Muscle layer of duodenum (tissue), 2 donors: ENCODE results near the gene ACVR1B.

Experiments used
- H3K27ac ChIP-seq: one replicate; pipeline ENCODE4 v1.7.0; 2013; ENCODE audit warnings: mild to moderate bottlenecking, low read length
- H3K27me3 ChIP-seq: one replicate; pipeline ENCODE4 v1.7.0; 2013; ENCODE audit warnings: low read depth, mild to moderate bottlenecking, control low read depth, low read length
- H3K36me3 ChIP-seq, 2 donors: one replicate each; pipeline ENCODE4 v1.7.0; 2013; ENCODE audit warnings: low read length in 2 of 2, control low read depth in 1 of 2, mild to moderate bottlenecking in 1 of 2; ENCODE audit not compliant: insufficient read depth in 2 of 2, control insufficient read depth in 1 of 2
- H3K4me1 ChIP-seq, 2 donors: one replicate each; pipeline ENCODE4 v1.7.0; 2013; ENCODE audit warnings: low read length in 2 of 2, mild to moderate bottlenecking in 2 of 2, control low read depth in 1 of 2, moderate library complexity in 1 of 2; ENCODE audit not compliant: insufficient read depth in 2 of 2, control insufficient read depth in 1 of 2
- H3K4me3 ChIP-seq, 2 donors: one replicate each; pipeline ENCODE4 v1.7.0; 2013; ENCODE audit warnings: low read length in 2 of 2, low read depth in 1 of 2, mild to moderate bottlenecking in 1 of 2
- H3K9me3 ChIP-seq, 2 donors: one replicate each; pipeline ENCODE4 v1.7.0; 2013; ENCODE audit warnings: low read length in 2 of 2, control low read depth in 1 of 2, mild to moderate bottlenecking in 1 of 2; ENCODE audit not compliant: control insufficient read depth in 1 of 2
- donor health status: healthy.

Gene ACVR1B

DNA sequence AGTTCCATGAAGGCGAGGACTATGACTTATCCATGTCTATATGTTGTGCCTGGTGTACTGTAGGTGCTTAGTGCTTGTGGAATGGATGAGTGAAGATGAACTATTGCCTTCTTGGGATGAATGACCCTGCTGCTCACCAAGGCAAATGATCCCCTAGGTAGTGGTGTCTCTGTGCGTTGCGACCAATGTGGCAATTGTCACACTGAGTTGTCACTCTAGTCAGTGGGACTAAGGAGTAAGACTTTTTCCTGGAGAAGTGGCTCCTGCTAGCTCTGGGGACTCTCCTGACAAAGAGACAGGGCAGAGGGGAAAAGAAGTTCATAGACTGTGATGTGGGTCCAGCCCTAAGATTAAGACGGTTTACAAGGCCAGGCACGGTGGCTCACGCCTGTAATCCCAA lies 3.4 kb upstream of the ACVR1B start:
- H3K4me3 ChIP-seq = no peak overlapping the region

DNA sequence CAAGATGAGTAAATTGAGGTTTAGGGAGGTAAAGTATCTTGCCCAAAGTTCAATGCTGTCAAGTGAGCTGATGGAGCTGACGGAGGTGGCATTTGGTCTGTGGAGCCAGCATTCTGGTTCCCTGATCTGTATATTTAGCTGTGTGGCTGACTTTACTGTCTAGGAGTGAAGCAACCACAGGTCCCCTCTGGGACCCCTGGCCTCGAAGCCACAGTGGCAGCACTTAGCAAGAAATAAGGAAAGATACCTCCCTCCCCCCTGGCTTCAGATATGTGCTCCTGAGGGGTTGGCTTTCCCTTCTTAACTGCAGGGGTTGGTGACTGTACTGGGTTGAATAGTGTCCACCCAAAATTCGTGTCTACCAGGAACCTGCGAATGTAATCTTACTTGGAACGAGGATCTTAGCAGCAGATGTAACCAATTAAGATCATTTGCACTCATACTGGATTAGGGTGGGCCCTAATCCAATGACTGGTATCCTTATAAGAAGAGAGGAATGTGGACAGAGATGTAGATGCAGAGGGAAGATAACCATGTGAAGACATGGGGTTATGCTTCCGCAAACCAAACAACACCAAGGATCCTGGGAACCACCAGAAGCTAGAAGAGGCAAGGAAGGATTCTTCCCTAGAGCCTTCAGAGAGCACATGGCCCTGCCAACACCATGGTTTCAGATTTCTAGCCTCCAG lies 2.0 kb upstream of the ACVR1B start:
- H3K27ac ChIP-seq = no peak overlapping the region
- no peak overlapping the region for H3K4me3 ChIP-seq
- H3K36me3 ChIP-seq = no peaks in the 10 kb centered on the region
- H3K4me1 ChIP-seq = peaks cover 3 to 19% of the 10 kb centered on the region in 2 donors
- no peaks in the 10 kb centered on the region for H3K27me3 ChIP-seq
- peaks cover under 1 to 4% of the 10 kb centered on the region in 2 donors for H3K9me3 ChIP-seq

More for the DNA sequence above, 3.4 kb upstream of the ACVR1B start:
- Histone ChIP-seq H3K4me1 (peaks cover 0 to 6% of the 10 kb centered on the region in 2 donors), H3K36me3 (no peaks in the 10 kb centered on the region), H3K27ac (no peak overlapping the region), H3K27me3 (no peaks in the 10 kb centered on the region), H3K9me3 (peaks cover 8 to 12% of the 10 kb centered on the region in 2 donors)

DNA sequence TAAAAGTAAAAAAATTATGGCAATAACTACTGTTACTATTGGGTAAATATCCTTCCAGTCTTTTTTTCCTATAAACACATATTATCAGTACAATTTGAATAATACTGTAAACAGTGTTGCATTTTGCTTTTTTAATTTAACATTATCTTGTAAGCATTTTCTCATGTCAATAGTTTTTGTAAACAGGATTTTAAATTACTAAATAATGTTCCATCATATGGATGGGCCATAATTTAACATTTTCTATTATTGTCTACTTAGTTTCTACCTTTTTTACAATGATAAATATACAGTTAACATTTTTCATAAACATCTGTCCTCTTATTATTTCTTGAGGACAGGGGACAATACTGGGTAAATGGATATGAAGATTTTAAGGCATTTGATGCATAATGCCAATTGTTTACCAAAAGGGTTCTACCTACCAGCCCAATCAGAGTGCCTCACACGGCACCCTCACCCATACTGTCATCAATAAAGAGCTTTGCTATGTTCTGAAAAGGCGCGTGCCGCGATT lies 759 bp upstream of the ACVR1B start:
- Histone ChIP-seq H3K4me3 (peak overlapping the region; percentile 67 to 71), H3K4me1 (peaks cover 14 to 31% of the 10 kb centered on the region in 2 donors), H3K36me3 (no peaks in the 10 kb centered on the region), H3K9me3 (no peaks in the 10 kb centered on the region), H3K27me3 (no peaks in the 10 kb centered on the region), H3K27ac (no peak overlapping the region)

DNA sequence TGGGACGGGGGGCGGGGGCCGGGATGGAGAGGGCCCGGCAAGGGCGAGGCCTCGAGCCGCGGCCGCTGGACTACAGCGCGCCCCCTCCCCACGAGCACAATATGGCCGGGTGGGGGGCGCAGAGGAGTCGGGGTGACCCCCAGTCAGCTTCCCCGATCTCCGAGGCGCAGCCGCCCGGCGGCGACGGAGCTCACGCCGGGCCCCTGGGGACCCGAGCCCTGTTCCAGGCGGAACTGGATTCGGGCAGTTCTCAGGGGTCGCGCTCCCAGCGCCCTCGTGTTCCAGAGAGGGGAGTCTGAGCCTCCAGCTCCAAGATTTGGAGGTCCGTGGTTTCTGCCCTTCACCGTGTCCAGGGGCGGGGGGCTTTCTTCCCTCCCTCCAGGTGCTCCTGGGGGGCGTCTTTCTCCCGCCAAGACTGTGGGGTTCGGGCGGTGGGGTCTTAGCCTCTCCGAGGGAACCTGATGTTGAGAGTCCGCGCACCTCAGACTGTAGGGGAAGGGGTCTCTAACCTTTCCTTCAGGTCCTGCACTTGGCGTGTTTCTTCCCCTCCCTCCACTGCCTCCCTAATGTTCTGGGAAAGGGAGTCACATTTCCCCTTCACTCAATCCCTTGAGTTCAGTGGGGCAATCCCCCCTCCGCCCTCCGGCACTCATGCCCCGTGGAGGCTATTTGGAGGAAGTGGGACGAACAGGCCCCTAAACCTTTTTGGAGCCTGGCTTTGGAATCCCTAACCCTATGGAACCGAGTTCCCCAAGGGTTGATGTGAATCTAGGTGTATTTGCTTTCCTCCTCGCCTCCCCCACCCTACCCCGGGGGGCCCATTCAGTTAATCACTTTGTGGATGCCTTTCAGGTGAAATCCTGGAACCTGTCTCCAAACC lies 584 bp downstream of the ACVR1B start:
- H3K27ac ChIP-seq = peak overlapping the region; percentile 88
- peak overlapping the region; percentile 79 to 88 for H3K4me3 ChIP-seq
- H3K27me3 ChIP-seq = no peaks in the 10 kb centered on the region
- H3K9me3 ChIP-seq = no peaks in the 10 kb centered on the region
- H3K4me1 ChIP-seq = peaks cover 14 to 37% of the 10 kb centered on the region in 2 donors
- H3K36me3 ChIP-seq = no peaks in the 10 kb centered on the region

DNA sequence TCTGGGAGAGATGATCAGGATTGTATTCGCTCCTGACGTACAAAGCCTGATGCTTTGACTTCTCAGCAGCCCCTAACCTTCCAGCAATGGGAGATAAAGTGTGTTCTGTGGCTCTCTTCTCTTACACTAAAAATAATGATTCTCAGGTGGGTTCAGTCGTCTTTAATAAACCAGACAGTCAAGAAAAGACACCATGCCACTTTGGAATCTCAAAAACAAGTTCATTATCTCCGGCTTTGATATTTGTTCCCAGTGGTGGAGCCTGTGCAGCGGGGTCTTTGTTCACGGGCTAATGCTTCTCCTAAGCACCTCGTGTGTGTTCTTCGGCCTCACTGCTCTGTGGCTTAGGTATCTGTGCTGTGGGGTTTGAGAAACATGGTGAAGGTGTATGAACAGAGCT lies 1.6 kb downstream of the ACVR1B start:
- no peaks in the 10 kb centered on the region for H3K27me3 ChIP-seq
- H3K36me3 ChIP-seq = no peaks in the 10 kb centered on the region
- peak overlapping the region; percentile 51 for H3K4me3 ChIP-seq
- H3K9me3 ChIP-seq = no peaks in the 10 kb centered on the region
- H3K27ac ChIP-seq = peak overlapping the region; percentile 88
- H3K4me1 ChIP-seq = peaks cover 14 to 44% of the 10 kb centered on the region in 2 donors

DNA sequence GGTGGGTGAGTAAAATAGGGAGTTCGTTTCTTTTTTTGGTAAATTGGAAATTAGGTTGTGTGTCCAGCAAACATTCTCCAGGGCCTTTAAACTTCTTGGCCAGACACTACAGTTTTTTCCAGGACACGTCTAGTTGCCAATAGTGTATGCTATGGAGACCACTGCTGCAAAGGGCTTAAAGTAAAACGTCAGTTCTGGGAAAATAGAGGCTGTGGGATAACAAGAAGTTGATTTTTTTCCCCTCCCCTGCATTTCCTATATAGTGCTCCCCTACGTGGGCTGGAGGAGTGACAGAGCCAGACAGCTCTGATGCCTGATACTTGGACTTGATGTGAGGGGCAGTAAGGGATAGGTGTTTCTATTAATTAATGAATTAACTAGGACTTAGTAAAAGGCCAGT lies 2.4 kb downstream of the ACVR1B start:
- Histone ChIP-seq H3K4me3 (peak overlapping the region; percentile 51), H3K27me3 (no peaks in the 10 kb centered on the region), H3K27ac (peak overlapping the region; percentile 88), H3K9me3 (no peaks in the 10 kb centered on the region), H3K36me3 (no peaks in the 10 kb centered on the region), H3K4me1 (peaks cover 16 to 46% of the 10 kb centered on the region in 2 donors)

DNA sequence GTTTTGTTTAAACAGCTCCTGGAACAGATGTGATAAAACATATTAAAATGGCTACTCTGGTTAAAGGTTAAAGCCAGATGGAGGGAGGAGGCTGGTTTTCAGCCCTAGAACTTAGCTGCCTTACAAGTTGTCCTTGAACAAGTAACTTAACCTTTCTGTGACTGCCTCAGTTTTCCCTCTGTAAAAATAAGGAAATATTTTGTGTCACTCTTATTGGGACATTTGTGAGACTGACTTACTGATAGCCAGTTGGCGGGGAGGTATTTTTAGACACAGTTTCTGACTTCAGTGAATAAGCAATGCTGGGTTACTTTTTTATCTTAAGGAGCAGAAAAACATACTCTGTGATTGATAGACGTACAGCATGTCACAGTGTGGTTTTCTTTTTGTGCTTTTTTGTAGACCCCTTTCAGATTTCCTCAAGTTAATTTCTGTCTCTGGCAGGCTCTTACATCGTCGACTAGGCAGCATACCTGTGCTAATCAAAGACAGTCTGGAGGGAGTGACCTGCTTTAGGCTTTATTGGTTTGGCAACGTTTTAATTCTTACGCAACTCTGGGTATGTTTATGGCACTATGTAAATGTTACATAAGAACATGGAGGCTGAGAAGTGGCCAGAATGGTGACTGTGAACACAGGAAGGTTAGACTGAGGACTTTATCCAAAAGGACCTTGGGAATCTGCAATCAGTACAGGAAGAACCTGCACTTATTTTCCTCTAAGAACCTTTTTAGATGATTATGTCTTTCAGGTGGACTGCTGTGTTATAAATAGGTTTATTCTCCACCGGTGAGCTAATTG lies 3.3 kb downstream of the ACVR1B start:
- peak overlapping the region; percentile 88 for H3K27ac ChIP-seq
- H3K4me1 ChIP-seq = peaks cover 25 to 46% of the 10 kb centered on the region in 2 donors
- H3K4me3 ChIP-seq = peak overlapping the region in 1 of 2 donors; percentile 51
- no peaks in the 10 kb centered on the region for H3K9me3 ChIP-seq
- H3K27me3 ChIP-seq = no peaks in the 10 kb centered on the region
- no peaks in the 10 kb centered on the region for H3K36me3 ChIP-seq

DNA sequence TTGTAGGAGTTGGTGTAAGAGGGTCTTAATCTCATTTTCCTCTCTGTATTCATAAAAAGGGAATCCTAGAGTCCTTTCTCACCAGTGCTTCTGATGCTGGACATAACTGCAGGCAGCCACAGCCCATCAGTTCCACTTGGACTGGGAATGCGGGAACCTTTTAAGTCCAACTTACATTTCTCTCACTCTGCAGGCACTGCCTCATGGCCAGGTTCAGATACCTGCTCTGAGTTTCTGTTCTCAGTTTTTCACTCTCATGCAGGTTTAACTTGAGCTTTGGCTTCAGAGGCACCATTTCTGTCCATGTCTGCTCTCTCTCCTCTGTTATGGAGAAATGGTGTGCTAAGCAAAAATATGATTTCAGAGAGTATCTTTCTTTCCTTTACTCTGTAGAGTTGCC lies 4.2 kb downstream of the ACVR1B start:
- Histone ChIP-seq H3K36me3 (no peaks in the 10 kb centered on the region), H3K27me3 (no peaks in the 10 kb centered on the region), H3K27ac (peak overlapping the region; percentile 88), H3K4me1 (peaks cover 29 to 46% of the 10 kb centered on the region in 2 donors), H3K4me3 (no peak overlapping the region), H3K9me3 (no peaks in the 10 kb centered on the region)

DNA sequence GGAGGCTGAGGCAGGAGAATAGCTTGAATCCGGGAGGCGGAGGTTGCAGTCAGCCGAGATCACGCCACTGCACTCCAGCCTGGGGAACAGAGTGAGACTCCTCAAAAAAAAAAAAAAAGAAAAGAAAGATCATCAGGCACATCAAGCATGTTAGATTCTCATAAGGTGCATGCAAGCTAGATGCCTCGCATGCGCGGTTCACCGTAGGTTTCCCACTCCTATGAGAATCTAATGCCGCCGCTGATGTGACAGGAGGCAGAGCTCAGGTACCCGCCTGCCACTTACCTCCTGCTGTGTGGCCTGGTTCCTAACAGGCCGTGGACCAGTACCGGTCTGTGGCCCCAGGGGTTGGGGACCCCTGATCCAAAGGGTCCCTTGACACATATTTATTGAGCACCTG lies 7.0 kb downstream of the ACVR1B start:
- Histone ChIP-seq H3K36me3 (no peaks in the 10 kb centered on the region), H3K27me3 (no peaks in the 10 kb centered on the region), H3K4me3 (no peak overlapping the region), H3K4me1 (peaks cover 36 to 46% of the 10 kb centered on the region in 2 donors), H3K9me3 (no peaks in the 10 kb centered on the region), H3K27ac (no peak overlapping the region)

DNA sequence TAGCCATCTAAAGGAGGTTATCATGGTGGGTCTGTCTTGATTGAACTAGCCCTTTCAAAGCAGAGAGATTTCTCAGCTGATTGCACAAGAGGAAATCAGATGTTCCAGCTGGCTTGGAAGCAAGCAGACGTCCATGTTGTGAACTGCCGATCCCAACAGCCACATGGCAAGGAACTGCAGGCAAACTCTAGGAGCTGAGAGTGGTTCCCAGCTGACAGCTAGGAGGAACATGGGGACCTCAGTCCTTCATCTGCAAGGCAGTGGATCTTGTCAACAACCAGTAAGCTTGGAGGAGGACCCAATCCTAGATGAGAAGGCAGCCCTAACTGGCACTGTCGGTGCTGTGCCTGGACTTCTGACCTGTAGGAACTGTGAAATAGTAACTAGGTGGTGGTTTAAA lies 7.7 kb downstream of the ACVR1B start:
- peak overlapping the region; percentile 58 for H3K27ac ChIP-seq
- no peaks in the 10 kb centered on the region for H3K36me3 ChIP-seq
- H3K9me3 ChIP-seq = no peaks in the 10 kb centered on the region
- H3K4me1 ChIP-seq = peaks cover 29 to 46% of the 10 kb centered on the region in 2 donors
- H3K4me3 ChIP-seq = peak overlapping the region in 1 of 2 donors; percentile 4
- H3K27me3 ChIP-seq = no peaks in the 10 kb centered on the region

DNA sequence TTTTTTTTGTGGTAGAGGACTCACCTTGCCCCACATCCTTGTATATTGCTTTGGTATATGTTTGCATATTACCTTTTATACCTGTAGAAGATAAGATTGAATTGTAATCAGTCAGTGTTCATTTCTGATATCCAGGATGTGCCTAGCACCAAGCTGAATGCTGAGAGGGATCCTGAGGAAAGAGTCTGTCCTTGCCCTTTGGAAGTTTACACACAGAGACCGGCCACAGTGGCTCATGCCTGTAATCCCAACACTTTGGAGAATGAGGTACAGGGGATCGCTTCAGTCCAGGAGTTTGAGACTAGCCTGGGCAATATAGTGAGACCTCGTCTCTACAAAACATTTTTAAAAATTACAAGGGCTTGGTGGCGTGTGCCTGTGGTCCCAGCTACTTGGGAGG lies 8.4 kb downstream of the ACVR1B start:
- H3K27ac ChIP-seq = peak overlapping the region; percentile 58
- H3K4me1 ChIP-seq = peaks cover 23 to 38% of the 10 kb centered on the region in 2 donors
- H3K9me3 ChIP-seq = no peaks in the 10 kb centered on the region
- H3K36me3 ChIP-seq = no peaks in the 10 kb centered on the region
- H3K27me3 ChIP-seq = no peaks in the 10 kb centered on the region
- H3K4me3 ChIP-seq = no peak overlapping the region
